Prostate gland (tissue), 2 donors: ENCODE data around the gene SPTBN1.

Experiments
- POLR2A ChIP-seq: fragments of 450-650 bp; IDR thresholded peaks from one replicate; pipeline ENCODE4 v1.6.1; 2016; ENCODE audit warnings: antibody characterized with exemption, mild to moderate bottlenecking
- TF ChIP-seq, protein P1 (sequence below), 4 experiments: fragments of 200-600 bp in 2 of 4; fragments of 450-650 bp in 2 of 4; sonication (generic) in 2 of 4; IDR thresholded peaks; 1 replicate in 3 of 4; 2 replicates in 1 of 4; pipeline ENCODE4 v1.5.1; 2016 to 2019; ENCODE audit warnings: antibody characterized with exemption in 4 of 4, mild to moderate bottlenecking in 2 of 4, moderate library complexity in 2 of 4

- TF ChIP-seq, protein P1, sequence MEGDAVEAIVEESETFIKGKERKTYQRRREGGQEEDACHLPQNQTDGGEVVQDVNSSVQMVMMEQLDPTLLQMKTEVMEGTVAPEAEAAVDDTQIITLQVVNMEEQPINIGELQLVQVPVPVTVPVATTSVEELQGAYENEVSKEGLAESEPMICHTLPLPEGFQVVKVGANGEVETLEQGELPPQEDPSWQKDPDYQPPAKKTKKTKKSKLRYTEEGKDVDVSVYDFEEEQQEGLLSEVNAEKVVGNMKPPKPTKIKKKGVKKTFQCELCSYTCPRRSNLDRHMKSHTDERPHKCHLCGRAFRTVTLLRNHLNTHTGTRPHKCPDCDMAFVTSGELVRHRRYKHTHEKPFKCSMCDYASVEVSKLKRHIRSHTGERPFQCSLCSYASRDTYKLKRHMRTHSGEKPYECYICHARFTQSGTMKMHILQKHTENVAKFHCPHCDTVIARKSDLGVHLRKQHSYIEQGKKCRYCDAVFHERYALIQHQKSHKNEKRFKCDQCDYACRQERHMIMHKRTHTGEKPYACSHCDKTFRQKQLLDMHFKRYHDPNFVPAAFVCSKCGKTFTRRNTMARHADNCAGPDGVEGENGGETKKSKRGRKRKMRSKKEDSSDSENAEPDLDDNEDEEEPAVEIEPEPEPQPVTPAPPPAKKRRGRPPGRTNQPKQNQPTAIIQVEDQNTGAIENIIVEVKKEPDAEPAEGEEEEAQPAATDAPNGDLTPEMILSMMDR (IDR thresholded peaks at IDR 0.05) = no peak
- no peak for TF ChIP-seq POLR2A
These were observed 78.5 kb downstream of the SPTBN1 start for GRCh38 chr2:54534625-54535024.
